ENCODE results near the gene VAMP8.
A peak's percentile ranks its signal among the peaks of the same experiment; 100 is the strongest.

- peak; percentile 21 for TF ChIP-seq RELA (IDR thresholded peaks at IDR 0.05; ENCODE audit: borderline replicate concordance, partially characterized antibody)
- no peak for TF ChIP-seq CTCF (IDR thresholded peaks at IDR 0.05 in 2 of 3, conservative IDR thresholded peaks at IDR 0.05 in 1 of 3; ENCODE audit: control insufficient read depth in 2 of 3, extremely low read depth in 1 of 3, insufficient read depth in 1 of 3, low read depth in 3 of 3, low read length in 3 of 3)
- no peak for TF ChIP-seq BRCA1 (IDR thresholded peaks at IDR 0.05; ENCODE audit: low read depth, low read length)
- peak; percentile 54 for TF ChIP-seq SP1 (IDR thresholded peaks at IDR 0.05; ENCODE audit: low read depth, low read length)
- TF ChIP-seq POLR2A (IDR thresholded peaks at IDR 0.05; ENCODE audit: low read depth, low read length) = peak; percentile 87
- TF ChIP-seq MXI1 (IDR thresholded peaks at IDR 0.05; ENCODE audit: low read depth, low read length) = peak; percentile 31; the same call in 1 of the 2 replicates
Observed at GRCh38 chr2:85611705-85612587, 34.6 kb downstream of the VAMP8 start, which contains the start of gene C2orf68.

All from GM12878 (cell line).